Measurements from ENCODE around the gene GORASP2.

Gene GORASP2

DNA sequence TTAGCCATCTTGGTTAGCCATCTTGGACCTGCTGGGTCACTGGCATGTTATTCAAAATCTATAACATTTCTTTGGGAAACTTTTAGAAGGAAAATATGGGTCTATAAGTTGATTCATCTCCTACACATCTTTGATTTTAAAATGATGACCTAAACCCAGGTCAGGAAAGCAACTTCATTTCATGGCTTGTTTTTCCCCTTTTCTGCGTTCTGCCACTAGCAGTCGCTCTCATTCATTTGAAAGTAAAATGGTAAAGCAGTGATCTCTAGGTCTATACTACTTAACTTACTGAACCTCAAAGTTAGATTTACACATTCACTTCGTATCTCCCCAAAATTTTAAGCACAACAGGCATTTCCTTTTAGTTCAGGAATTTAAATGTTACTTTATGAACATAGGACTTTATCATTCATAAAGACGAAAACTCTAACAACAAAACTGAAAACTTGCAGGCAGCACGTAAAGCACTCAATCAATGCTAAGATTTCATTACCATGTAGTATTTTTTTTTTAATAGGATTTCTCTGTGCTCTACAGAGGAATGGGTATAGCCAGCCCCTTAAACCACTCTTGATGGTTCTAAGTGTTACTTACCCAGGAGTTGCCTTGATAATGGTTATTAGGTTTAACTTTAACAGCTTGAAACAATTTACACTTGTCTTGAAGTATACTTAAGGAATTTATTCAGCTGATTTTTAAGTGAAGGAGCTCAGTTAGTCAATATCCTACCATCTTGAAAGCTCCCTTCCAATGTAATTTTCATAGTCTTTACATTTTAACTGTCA lies 62.5 kb downstream of the GORASP2 start:
- Mint-ChIP-seq H3K4me3 (no peak overlapping the region), H3K27ac (no peak overlapping the region), H3K36me3 (peaks cover 29% of the 10 kb centered on the region), H3K4me1 (no peaks in the 10 kb centered on the region), H3K9me3 (no peaks in the 10 kb centered on the region), H3K27me3 (no peaks in the 10 kb centered on the region)
- ATAC-seq, result no peak

GRCh38 chr2:170996316-170996715 lies 67.3 kb downstream of the GORASP2 start:
- Mint-ChIP-seq H3K27ac (no peak overlapping the region), H3K4me1 (no peaks in the 10 kb centered on the region), H3K9me3 (no peaks in the 10 kb centered on the region), H3K4me3 (no peak overlapping the region), H3K36me3 (peaks cover 53% of the 10 kb centered on the region), H3K27me3 (no peaks in the 10 kb centered on the region)
- ATAC-seq, result no peak

DNA sequence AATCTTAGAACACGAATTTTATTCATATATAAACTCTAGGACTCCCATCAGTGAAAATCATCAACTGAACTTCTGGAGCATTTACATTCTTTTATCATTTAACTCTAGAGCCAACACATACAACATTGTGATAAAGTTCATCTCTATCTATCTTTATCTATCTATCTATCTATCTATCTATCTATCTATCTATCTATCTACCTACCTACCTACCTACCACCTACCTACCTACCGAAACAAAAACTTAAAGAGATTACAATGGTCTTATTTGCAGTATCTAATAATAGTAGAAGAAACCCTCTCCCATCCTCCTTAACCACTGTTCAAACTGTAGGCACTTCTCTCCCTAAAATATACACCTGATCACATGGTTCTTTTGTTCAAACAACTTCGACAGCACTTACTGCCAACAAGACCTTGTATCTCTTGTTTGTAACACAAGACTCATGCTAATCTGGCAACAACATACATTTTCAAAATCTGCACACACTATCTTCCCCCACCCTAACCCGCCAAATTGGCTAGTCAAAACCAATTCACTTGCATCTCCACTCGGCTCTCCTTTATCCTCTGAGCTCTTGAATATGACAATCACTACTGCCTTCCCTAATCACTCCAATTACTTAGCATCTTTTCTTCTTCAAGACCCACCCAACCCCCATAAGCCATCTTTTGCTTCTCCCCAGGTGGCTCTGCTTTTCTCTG lies 69.0 kb downstream of the GORASP2 start:
- H3K4me3 Mint-ChIP-seq, result no peak overlapping the region
- no peaks in the 10 kb centered on the region for H3K9me3 Mint-ChIP-seq
- no peak for ATAC-seq
- H3K36me3 Mint-ChIP-seq, result peaks cover 61% of the 10 kb centered on the region
- no peaks in the 10 kb centered on the region for H3K4me1 Mint-ChIP-seq
- H3K27ac Mint-ChIP-seq, result no peak overlapping the region
- no peaks in the 10 kb centered on the region for H3K27me3 Mint-ChIP-seq

DNA sequence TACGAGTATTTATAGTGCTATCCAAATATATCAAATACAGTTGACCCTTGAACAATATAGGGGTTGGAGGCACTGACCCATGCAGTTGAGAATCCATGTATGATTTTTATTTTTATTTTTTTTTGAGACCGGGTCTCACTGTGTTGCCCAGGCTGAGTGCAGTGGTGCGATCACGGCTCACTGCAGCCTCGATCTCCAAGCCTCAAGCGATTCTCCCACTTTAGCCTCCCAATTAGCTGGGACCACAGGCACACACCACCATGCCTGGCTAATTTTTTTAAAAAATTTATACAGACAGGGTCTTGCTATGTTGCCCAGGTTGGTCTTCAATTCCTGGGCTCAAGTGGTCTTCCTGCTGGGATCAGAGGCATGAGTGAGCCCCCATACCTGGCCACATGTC lies 70.6 kb downstream of the GORASP2 start:
- Mint-ChIP-seq H3K4me1 (no peaks in the 10 kb centered on the region), H3K36me3 (peaks cover 63% of the 10 kb centered on the region), H3K9me3 (no peaks in the 10 kb centered on the region), H3K4me3 (no peak overlapping the region), H3K27me3 (no peaks in the 10 kb centered on the region), H3K27ac (no peak overlapping the region)
- ATAC-seq, result no peak

- H3K27me3 Mint-ChIP-seq, result no peaks in the 10 kb centered on the region
- H3K4me1 Mint-ChIP-seq, result no peaks in the 10 kb centered on the region
- H3K4me3 Mint-ChIP-seq, result no peak overlapping the region
- no peak overlapping the region for H3K27ac Mint-ChIP-seq
- no peak for ATAC-seq
- H3K36me3 Mint-ChIP-seq, result peaks cover 84% of the 10 kb centered on the region
- H3K9me3 Mint-ChIP-seq, result no peaks in the 10 kb centered on the region
Observed at GRCh38 chr2:171004363-171004762, 75.3 kb downstream of the GORASP2 start.

DNA sequence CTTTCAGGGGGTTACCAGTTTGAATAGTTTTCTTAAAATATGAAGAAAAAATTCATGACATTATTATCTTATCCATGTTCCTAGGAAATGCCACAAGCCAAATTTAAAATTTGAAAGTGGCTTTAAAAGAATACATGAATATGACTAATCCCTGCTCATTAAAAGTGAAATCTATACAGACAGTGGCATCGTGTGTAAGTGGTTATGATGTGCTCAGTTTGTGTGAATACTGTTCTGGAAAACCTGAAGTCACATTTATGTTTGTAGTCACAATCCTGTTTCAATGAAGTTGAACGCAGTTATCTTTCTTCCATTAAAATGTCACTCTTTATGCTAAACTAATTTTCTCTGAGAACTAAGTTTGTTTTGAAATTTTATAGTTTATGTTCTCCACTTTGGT lies 75.8 kb downstream of the GORASP2 start:
- H3K4me1 Mint-ChIP-seq, result no peaks in the 10 kb centered on the region
- H3K36me3 Mint-ChIP-seq, result peaks cover 88% of the 10 kb centered on the region
- no peak for ATAC-seq
- H3K27me3 Mint-ChIP-seq, result no peaks in the 10 kb centered on the region
- H3K4me3 Mint-ChIP-seq, result no peak overlapping the region
- H3K9me3 Mint-ChIP-seq, result no peaks in the 10 kb centered on the region
- no peak overlapping the region for H3K27ac Mint-ChIP-seq

DNA sequence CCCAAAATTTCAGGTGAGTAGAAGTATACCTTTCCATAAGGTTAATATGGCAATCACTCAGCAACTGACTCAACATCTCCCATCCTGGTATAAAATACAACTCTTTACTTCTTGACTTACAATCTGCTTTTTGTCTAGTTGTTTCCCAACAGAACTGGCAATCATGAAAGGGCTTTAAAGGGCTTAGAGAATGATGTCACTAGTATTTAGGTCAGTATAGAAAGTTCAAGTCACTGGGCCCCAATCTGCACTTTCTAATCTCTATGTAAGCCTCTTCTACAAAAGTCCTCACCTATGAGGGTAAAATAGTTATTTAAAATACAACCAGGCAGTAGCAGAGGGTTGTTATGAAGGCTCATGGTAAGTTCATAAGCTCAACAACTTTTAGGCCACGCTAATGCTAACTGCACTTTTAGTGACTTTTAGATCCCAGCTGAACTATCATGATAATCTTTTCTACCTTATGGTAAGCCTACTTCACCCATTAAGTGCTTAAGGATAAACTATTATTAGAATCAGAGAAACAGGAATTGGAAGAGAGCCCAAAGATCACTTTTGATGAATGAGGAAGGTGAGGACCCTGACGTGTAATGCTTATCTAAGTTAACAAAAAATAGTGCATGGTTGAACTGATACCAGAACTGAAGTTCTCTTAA lies 79.6 kb downstream of the GORASP2 start:
- no peak for ATAC-seq
- Mint-ChIP-seq H3K27me3 (no peaks in the 10 kb centered on the region), H3K36me3 (peaks cover 81% of the 10 kb centered on the region), H3K4me3 (no peak overlapping the region), H3K27ac (no peak overlapping the region), H3K9me3 (no peaks in the 10 kb centered on the region), H3K4me1 (no peaks in the 10 kb centered on the region)

GRCh38 chr2:171009386-171009785 lies 80.3 kb downstream of the GORASP2 start:
- no peak for ATAC-seq
- Mint-ChIP-seq H3K27me3 (no peaks in the 10 kb centered on the region), H3K9me3 (no peaks in the 10 kb centered on the region), H3K27ac (peak overlapping the region; percentile 10), H3K4me3 (no peak overlapping the region), H3K4me1 (no peaks in the 10 kb centered on the region), H3K36me3 (peaks cover 81% of the 10 kb centered on the region)

- ATAC-seq, result no peak
- Mint-ChIP-seq H3K4me1 (no peaks in the 10 kb centered on the region), H3K36me3 (peaks cover 53% of the 10 kb centered on the region), H3K9me3 (no peaks in the 10 kb centered on the region), H3K4me3 (no peak overlapping the region), H3K27ac (peak overlapping the region; percentile 15), H3K27me3 (no peaks in the 10 kb centered on the region)
Observed at GRCh38 chr2:171013851-171014250, 84.8 kb downstream of the GORASP2 start.

GRCh38 chr2:171016125-171016524 lies 87.1 kb downstream of the GORASP2 start:
- H3K27ac Mint-ChIP-seq, result no peak overlapping the region
- no peaks in the 10 kb centered on the region for H3K9me3 Mint-ChIP-seq
- H3K4me3 Mint-ChIP-seq, result no peak overlapping the region
- no peaks in the 10 kb centered on the region for H3K27me3 Mint-ChIP-seq
- no peaks in the 10 kb centered on the region for H3K4me1 Mint-ChIP-seq
- no peak for ATAC-seq
- H3K36me3 Mint-ChIP-seq, result peaks cover 38% of the 10 kb centered on the region

Measured in stimulated activated memory B cell treated with anti-CD40 and anti-IgM and Interleukin-4, amounts not matched to agents 10 μg/mL and 1 μg/mL and 100 μg/mL, for 72 hours (primary cell).